Stimulated activated CD8-positive, alpha-beta memory T cell treated with anti-CD3 and anti-CD28 coated beads, Interleukin-7, amount 100 ng/mL, for 4 hours (primary cell): ENCODE results near the gene TRPC4AP.
"Not testable (repeated sequence)": the region's sequence is repeated elsewhere in the genome, so short reads cannot be mapped to it uniquely, and the experiment has no call there.

ENCODE experiments used
- DNase-seq, 2 donors: peaks; one replicate each; pipeline ENCODE4 v3.0.0-alpha.2; 2020; ENCODE audit warnings: low read depth in 2 of 2

Gene TRPC4AP

DNA sequence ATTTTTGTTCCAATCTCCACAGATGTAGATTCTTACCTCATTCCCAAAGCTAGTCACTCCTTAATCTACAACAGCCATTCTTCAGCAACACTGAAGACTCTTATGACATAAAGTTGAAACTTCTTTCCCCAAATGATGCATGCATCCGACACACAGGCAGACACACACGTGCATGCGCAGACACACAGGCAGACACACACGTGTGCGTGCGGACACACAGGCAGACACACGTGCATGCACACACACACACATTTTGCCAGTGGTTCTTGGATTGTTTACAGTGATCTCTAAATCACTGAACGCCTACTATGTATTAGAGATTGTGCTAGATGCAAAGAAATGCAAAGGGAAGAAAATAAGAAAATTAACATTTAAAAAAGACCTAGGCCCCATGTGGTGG is 9.0 kb upstream of the TRPC4AP start:
- no peak for DNase-seq

GRCh38 chr20:35093267-35093884 is 769 bp upstream of the TRPC4AP start:
- peak; percentile 39 to 44 for DNase-seq

DNA sequence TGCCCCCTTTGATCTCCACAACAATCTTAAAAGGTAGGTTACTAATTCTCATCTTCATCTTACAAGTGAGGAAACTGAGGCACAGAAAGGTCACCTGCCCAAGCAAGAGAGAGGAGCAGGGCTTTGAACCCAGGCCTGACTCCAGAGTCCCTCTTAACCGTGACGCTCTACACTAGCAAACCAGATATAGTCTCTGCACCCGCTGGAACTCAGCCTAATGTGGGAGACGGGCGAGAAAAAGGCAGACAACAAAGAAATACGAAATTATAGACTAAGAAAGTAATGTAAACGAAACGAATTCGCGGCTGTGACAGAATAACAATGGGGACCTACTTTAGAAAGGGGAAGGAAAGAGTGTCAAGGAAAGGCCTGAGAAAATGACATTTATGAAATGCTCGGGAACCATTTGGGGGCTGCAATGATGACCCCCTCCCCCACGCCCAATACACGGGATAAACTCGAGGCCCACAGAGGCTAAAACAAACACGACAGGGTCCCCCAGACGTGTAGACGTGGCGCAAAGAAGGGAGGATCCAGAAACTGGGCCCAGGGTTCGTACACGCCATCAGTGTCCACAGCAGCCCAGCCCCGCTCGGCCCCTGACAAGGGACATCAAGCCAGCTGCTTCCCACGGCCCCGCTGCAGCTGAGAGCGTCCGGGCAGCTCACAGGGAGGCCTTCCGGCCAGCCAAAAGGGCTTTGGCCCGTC is 637 bp downstream of the TRPC4AP start:
- no peak for DNase-seq

GRCh38 chr20:35088231-35089145 is 4.1 kb downstream of the TRPC4AP start:
- no peak for DNase-seq

- no peak for DNase-seq
These were observed 4.8 kb downstream of the TRPC4AP start for GRCh38 chr20:35087791-35088190.

GRCh38 chr20:35087355-35087754 is 5.3 kb downstream of the TRPC4AP start:
- no peak for DNase-seq

DNA sequence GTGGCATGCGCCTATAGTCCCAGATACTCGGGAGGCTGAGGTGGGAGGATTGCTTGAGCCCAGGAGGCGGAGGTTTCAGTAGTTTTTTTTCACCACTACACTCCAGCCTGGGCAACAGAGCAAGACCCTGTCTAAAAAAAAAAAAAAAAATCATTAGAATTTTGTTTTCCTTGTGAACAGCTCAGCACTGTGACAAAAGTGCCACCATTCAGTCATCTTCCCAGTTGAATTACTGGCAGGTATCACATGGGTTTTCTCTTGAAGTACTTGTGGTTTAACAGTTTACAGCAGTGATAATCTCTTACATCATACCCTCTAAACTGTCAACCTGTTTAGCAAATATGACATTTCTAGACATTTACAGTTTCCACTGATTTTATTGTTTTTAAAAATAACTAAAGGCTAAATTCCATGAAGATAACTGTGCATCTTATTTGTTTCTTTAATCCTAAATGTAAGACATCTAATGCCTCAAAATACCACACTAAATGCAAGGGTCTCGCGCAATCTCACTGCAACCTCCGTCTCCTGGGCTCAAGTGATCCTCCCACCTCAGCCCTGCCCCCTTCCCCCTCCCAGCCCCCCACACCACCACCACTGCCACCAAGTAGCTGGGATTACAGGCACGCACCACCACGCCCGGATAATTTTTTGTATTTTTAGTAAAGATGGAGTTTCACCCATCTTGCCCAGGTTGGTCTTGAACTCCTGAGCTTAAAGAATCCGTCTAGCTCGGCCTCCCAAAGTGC is 7.0 kb downstream of the TRPC4AP start:
- no peak for DNase-seq

- no peak for DNase-seq
These were observed 7.6 kb downstream of the TRPC4AP start for GRCh38 chr20:35084998-35085397.

- DNase-seq, result not testable (repeated sequence)
These were observed 12.3 kb downstream of the TRPC4AP start for GRCh38 chr20:35080348-35080642.

DNA sequence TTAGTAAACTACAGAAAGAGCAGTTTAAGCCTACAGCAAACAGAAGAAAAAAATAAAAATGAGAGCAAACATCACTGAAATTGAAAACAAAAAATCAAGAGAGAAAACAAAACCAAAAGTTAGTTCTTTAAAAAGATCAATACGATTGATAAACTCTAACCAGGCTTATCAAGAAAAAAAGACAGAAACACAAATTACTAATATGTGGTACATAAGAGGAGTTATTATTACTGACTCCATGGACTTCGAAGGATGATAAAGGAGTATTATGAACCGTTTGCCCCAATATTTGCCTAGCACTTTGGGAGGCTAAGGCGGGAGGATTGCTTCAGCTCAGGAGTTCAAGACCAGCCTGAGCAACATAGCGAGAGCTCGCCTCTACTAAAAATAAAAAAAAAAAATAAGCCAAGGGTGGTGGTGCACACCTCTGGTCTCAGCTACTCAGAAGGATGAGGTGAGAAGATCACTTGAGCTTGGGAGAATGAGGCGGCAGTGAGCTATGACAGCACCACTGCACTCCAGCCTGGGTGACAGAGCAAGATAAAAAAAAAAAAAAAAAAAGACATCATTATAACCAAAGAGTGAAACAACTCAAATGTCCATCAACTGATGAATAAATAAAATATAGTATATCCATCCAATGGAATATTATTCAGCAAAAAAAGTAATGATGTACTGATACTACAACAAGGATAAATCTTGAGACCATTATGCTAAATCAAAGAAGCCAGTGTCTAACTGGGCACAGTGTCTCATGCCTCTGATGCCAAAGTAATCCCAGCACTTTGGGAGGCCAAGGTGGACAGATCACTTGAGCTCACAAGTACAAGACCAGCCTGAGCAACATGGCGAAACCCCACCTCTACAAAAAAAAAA is 12.9 kb downstream of the TRPC4AP start:
- no peak for DNase-seq

DNA sequence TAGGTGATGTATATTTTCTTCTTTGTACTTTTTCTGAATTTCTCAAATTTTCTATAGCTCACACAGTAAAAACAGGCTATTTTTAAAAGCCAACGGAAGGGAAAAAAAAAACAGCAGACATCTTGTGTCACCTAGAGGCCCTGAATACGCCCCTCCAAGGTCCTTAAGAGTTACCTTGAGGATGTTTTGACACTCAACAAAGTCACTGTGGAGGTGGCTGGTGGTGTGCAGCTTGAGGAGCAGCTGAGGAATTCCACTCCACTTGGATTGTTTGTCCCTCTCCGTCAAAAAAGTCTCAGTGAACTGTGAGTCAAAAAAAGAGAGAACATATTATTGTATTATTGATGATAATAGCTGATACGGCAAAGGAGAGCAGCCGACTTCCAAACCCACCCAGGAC is 14.7 kb downstream of the TRPC4AP start:
- DNase-seq, result no peak

GRCh38 chr20:35077341-35077740 is 15.3 kb downstream of the TRPC4AP start:
- no peak for DNase-seq

- DNase-seq, result not testable (repeated sequence)
These were observed 21.0 kb downstream of the TRPC4AP start for GRCh38 chr20:35071436-35072153.

- DNase-seq, result no peak
These were observed 26.4 kb downstream of the TRPC4AP start for GRCh38 chr20:35066194-35066593.

- no peak for DNase-seq
These were observed 27.4 kb downstream of the TRPC4AP start for GRCh38 chr20:35065181-35065580.

DNA sequence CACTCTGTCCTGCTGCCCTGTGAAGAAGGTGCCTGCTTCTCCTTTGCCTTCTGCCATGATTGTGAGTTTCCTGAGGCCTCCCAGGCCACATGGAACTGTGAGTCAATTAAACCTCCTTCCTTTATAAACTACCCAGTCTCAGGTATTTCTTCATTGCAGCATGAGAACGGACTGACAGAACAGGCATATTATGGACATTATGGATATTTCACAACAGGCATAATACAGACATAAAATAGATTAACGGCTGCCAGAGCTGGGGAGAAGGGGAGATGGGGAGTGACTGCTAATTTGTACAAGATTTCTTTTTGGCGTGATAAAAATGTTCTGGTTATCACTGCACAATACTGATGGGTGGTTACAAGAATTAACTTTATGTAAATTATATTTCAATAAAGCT is 29.4 kb downstream of the TRPC4AP start:
- DNase-seq, result no peak

- no peak for DNase-seq
These were observed 30.1 kb downstream of the TRPC4AP start for GRCh38 chr20:35062478-35062877.

GRCh38 chr20:35060168-35060567 is 32.4 kb downstream of the TRPC4AP start:
- DNase-seq, result no peak

DNA sequence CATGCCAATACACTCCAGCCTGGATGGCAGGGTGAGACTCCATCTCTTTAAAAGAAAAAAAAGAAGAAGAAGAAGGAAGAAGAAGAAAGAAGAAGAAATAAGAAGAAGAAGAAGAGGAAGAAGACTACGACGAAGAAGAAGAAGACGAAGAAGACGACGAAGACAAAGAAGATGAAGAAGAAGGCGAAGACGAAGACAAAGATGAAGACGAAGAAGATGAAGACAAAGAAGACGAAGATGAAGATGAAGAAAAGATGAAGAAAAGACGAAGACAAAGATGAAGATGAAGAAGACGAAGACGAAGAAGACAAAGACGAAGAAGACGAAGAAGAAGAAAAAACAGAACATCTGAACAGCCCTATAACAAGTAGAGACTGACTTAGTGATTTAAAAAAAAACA is 33.0 kb downstream of the TRPC4AP start:
- no peak for DNase-seq

GRCh38 chr20:35059110-35059509 is 33.5 kb downstream of the TRPC4AP start:
- no peak for DNase-seq
